Activated CD8-positive, alpha-beta memory T cell treated with anti-CD3 and anti-CD28 coated beads, Interleukin-2, amount 50 U/mL, for 4 hours (primary cell): ENCODE data around the gene SCTR.

ENCODE experiments used
- DNase-seq: peaks from one replicate; pipeline ENCODE4 v3.0.0-alpha.2; 2020

Gene SCTR

GRCh38 chr2:119523952-119524694, at the start of gene SCTR:
Gene SCTR (minus strand): TSS chr2:119524483. CDS start chr2:119524226, 257 bp downstream.
- no peak for DNase-seq

DNA sequence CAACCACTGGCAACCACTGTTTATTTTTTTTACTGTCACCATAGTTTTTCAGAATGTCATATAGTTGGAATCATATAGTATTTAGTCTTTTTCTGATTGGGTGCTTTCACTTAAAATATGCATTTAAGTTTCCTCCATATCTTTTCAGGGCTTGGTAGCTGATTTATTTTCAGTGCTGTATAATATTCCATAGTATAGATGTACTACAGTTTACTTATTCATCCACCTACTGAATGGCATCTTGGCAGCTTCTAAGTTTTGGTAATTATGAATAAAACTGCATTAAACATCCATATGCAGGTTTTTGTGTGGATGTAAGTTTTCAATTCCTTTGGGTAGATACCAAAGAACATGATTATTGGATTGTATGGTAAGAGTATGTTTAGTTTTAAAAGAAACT, 43.0 kb upstream of the SCTR start:
- no peak for DNase-seq

DNA sequence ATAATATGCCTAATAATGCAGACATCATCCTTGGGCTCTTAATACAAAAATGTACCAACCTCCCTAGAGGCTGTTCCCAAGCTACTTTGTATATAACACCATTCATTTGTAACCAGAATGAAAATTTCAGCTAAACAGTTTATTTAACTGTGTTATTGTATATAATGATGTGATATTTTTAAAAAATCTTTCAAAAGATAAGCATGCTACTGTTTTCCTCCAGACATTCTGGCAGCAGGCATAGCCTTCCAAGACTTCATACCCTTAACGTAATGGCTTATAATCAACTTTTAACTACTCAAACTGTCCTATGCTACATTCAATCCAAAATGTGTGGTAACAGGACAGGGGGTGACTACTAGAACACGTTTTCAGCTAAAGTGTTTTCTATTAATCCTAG, 41.2 kb upstream of the SCTR start:
- DNase-seq, result no peak

DNA sequence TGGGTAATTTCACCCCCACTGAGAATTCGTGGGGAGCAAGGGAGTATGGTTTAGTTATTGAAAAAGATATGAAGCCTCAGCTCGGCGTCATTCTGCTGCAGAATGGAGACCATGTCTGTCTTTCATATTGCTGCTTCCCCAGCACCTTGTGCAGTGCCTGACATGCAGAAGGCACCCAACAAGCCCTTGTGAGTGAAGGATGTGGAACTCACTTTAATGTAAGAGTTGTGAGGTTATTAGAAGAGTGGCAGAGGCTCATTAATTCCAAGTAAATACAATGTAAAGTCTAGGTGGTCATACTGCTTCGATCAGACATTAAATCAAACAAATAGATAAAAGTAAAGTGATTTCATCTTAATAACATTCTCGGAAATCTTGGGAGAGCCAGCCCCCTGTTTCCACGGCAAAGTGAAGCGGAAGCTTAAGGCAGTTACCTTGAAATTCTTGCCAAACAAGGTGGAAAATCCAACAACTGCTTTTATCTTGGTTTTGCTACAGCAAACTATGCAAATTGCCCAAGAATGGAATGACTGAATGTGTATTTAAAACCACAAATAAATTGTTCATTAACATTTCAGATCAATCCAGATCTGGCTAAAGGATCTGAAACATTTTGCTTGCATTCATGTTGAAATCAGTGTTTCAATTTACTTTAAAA, 29.5 kb upstream of the SCTR start:
- no peak for DNase-seq

DNA sequence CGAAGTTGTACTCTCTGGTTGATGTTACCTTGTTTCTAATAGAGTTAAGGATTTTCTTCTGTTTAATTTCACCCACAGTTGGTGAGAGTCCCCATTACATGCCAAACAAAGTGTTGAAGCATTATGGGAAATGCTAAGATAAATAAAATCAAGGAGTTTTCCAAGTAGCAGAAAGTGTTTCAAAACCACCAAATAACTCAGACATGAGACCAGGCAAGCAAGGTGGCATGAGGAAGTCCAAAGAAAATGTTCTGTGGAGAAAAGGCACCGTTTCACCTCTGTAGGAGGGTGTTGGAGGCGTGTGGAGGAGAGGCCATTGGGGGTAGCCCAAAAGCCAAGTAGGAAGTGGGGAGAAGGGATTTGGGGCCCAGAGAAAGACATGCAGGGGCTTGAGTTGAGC, 28.6 kb upstream of the SCTR start:
- DNase-seq, result no peak

DNA sequence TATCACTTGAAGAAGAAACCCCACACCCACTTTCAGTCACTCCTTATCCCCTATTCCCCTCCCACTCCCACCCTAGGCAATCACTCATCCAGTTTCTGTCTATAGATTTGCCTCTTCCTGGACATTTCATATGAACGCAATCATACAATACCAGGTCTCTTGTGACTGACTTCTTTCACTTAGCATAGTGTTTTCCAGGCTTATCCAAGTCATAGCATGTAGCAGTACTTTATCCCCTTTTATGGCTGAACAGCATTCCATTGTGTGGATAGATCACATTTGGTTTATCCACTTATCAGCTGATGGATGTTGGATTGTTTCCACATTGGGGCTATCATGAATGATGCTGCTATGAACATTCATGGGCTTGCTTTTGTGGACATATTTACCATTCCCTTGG, 26.6 kb upstream of the SCTR start:
- no peak for DNase-seq

- no peak for DNase-seq
These were observed 26.1 kb upstream of the SCTR start for GRCh38 chr2:119550346-119550745.

GRCh38 chr2:119549241-119549640, 25.0 kb upstream of the SCTR start:
- no peak for DNase-seq

DNA sequence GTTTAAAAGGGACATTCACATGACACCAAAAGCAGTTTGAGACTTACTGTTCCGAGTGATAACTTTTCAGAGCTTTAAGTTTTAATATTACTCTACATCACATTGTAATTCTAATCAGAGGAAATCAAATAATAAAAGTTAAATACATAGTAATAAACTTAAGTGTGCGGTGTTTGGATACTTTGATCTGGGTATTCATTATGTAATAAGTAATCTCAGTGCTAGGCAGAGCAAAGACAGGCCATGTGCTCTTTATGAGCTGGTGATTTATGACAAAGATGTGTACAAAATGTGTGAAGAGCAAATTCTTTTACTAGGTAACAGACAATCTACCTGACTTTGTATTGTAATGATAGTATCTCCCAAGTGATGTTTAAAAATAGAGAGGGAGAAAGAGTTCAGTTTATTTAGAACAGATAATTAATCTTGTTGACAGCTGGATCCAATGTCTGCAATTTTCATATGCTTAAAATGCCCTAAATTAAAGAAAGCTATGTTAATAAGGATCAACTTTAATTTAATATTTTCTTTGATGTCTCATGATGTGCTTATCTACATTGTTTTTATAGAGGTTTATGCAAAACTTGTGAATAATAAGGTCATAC, 24.3 kb upstream of the SCTR start:
- DNase-seq, result no peak

GRCh38 chr2:119546447-119546767, 22.1 kb upstream of the SCTR start:
- no peak for DNase-seq

DNA sequence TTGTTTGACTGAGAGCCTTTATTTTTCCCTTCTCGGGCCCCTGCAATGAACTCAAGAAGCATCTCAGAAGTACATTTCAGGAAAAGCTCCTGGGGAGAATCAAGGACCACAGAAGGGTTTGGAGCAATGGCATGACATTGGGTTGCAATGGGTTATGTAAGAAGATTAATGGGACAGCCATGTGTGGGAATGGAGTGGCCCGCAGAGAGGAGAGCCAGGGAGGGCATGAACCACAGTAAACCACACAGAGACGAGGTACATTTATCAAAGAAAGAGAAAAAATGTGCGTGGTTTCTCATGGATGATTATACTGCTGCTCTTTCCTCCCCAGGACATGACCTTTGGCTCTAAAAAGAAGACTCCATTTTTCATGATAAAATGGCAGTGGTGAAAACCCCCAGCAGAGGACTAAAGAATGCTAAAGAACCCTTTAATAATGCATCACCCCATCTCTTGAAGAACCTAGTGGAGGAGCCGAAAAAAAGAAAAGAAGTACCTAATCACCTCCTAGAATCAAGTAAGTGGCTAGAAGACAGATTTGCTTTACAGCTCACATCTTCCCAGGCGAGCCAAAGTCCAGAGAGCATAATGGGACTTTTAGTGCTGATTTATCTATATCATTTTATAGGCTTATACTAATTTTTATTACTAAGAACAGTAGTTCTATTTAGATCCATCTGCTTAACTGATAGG, 21.6 kb upstream of the SCTR start:
- DNase-seq, result no peak

- no peak for DNase-seq
These were observed 20.7 kb upstream of the SCTR start for GRCh38 chr2:119544939-119545475.

DNA sequence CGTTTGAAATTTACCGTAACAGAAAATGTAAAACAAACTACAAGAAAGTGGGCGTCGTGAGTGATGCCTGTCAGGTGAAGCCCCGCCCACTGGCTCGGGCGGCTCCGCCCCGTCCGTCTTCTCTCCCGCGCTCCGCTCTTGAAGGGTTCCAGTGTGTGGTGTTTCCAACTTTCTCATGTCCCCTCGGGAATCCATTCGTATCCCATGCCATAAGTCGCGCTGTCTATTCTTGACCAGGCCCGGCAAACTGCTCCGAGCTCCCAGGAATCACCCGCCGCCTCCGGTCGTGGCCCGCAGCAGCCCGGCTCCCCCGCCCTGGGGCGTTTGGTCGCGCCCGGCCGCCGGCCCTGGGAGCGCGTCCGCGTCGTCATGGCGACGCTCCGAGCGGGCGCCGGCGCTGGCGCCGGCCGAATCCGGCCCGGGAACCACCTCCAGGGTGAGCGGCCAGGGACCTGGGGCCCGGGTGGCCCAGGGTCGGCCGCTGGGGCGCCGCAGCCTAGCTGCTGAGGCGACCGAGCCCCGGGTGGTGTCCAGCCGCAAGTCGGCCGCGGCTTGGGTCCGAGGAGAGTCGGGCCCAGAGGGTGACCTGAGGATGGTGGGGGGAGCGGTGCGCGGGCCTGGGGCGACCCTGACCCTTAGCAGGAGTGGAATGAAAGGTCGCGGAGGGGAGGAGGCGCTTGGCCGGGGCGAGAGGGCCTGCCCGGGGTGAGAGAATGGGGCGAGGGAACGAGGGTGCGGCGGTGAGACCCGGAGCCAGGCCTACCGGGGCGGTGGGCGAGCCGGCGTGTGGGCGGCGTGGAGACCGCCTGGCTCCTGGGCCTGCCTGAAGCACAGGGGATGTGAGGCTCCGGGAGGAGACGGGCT, 20.0 kb upstream of the SCTR start, which contains the start of gene CFAP221:
Gene CFAP221, plus strand, starts transcription at position 375 of the 864 bp plus-strand sequence. CDS start 1,683 bp downstream, outside the sequence.
- peak; percentile 22 for DNase-seq

GRCh38 chr2:119541476-119541875, 17.2 kb upstream of the SCTR start:
- no peak for DNase-seq

DNA sequence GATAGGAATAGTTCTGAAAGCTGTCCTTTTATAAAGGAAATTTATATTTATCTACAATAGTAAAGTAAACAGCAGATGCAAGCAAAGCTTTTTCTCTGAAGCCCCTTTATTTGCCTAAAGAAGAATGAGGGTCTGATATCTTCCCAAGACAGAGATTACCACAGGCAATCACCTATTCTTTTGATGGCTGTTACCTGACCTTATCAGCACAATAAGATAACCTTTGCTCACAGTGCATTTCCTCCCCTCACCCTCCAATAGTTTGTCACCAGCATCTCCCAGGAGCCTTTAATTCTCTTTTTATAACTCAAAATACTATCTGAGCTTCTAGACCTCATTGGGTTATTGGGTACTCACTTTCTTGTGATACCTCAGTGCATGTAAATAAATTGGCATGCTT, 13.5 kb upstream of the SCTR start:
- DNase-seq, result no peak

DNA sequence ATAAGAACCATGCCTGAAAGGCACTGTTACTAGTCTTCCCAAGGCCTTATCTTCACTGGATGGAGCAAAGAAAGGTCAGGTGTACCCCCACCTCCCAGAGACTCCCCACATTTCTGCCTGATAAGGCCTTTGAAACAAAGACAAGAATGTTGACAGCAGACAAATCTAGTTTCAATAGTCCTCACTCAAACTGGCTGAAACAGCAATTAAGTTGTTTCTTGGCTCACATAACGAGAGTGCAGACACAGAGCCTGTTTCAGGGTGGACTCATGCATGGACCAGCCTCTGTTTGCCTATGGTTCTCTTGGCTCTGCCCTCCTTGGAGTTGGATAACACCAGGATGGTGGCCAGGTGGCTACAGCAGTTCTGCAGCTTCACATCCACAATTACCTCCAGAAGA, 12.4 kb upstream of the SCTR start:
- DNase-seq, result no peak

DNA sequence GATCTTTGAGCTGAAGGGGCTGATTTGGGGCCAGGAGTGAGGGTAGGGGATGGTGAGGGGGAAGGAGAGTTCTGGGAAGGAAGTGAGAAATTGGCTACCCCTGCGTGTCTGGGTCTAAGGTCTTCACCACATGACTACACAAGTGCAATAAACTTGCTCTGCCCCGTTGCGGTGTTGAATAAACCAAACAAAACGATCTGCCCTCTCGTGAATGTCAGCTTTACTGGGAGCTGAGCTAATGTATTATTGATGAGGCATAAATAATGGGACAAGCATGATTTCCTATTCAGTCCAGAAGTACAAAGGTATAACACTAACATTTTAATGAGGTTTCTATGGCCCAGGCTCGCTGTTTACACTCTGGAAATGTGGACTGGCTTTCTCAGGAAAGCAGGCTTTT, 11.9 kb upstream of the SCTR start:
- no peak for DNase-seq

GRCh38 chr2:119533560-119533959, 9.3 kb upstream of the SCTR start:
- no peak for DNase-seq

DNA sequence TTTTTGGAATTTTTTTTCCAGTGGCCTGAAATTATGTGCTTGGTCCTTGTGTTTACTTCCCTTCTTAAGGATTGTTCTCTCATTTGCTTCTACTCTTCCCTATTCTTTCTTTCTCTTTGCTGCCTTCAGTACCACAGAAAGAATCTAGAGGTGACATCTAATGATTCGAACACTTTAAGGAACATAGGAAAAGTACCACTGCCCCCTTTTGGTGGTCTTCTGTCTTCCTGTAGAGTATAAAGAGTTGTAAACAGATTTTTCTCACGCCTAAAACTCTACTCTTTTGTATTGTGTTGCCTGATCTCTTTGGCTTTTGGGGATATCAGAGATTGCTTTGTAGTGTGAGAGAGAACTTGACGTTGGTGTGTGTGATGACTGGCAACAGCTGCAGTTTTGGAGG, 7.0 kb upstream of the SCTR start:
- DNase-seq, result no peak

DNA sequence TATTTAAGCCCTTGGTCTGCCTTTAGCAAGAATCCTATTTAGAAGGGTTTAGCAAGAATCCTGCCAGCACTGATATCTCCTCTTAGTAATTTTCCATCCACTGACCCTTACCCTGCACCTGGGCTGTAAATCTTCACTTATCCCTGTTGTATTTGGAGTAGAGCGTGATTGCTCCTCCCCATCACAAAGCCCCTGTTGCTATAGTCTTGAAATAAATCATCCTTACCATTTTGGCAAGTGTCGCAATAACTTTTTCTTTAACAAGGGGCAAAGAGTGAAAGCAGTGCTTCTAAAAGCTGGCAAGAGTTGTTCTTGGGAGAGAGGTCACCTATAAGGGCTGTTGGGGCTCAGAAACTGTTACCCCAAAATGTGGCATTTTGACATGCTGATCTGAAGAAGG, 3.7 kb upstream of the SCTR start:
- DNase-seq, result no peak

GRCh38 chr2:119525614-119526013, 1.3 kb upstream of the SCTR start:
- DNase-seq, result no peak

DNA sequence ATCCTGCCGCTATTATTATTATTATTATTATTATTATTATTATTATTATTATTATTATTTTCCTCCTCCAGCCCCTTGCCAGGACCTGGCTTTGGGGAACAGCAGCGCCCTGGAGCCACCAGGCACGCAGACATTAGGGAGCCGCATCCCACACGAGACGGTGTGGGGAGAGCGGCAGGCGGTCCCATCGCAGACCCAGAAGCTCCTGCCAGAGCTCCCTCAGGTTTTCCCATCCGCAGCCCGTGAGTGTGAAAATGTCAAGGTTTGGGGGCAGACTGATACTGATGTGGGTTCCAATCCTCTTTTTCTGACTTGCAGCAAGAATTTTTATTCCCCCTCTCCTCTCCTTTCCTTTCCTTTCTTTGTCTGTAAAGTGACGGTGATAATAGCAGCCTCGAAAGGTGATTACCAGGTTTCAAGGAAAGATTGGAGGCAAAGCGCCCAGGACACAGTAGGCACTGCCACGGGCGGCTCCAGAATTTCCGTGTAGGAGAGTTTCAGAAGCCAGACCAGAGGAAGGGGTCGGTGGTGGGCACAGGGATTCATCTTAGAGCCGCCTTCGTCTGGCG, 816 bp downstream of the SCTR start:
- DNase-seq, result no peak
